Measurements from ENCODE around the gene HIPK2. TPM values are rescaled to one million over a fixed set of nuclear protein-coding genes. Genes with fewer than 3 reads are reported as not detected.

The HIPK2 gene
- total RNA-seq, 3 donors from 2014 or later (not counting 1 experiment from before 2014, with no cell fraction given), result 127 to 145 (median 144) TPM

DNA sequence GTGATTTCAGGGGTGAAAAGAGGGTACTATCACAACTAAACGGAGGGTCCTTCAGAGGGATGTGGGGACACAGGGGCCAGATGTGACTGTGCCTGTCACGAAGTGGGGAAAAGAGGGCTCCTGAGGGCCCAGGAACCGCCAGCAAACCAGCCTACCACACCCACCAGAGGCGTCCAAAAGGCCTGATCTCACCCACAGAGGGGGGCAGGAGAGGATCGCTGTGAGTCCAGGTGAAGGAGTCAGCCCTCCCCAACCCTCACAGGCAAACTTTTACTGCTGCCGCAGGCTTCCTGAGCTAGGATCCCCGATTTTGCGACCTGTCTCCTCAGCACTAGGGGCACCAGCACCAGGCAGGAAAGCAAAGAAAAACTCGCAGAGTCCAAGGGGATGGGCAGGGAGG lies 64.7 kb downstream of the HIPK2 start:
- no peaks in the 10 kb centered on the region for H3K27me3 Mint-ChIP-seq (ENCODE audit: low read depth in 2 of 2)
- peaks cover 43 to 48% of the 10 kb centered on the region in 2 donors for H3K4me1 Mint-ChIP-seq
- H3K36me3 ChIP-seq (ENCODE audit: control insufficient read depth, insufficient read depth, low read length), result peaks cover 34% of the 10 kb centered on the region

DNA sequence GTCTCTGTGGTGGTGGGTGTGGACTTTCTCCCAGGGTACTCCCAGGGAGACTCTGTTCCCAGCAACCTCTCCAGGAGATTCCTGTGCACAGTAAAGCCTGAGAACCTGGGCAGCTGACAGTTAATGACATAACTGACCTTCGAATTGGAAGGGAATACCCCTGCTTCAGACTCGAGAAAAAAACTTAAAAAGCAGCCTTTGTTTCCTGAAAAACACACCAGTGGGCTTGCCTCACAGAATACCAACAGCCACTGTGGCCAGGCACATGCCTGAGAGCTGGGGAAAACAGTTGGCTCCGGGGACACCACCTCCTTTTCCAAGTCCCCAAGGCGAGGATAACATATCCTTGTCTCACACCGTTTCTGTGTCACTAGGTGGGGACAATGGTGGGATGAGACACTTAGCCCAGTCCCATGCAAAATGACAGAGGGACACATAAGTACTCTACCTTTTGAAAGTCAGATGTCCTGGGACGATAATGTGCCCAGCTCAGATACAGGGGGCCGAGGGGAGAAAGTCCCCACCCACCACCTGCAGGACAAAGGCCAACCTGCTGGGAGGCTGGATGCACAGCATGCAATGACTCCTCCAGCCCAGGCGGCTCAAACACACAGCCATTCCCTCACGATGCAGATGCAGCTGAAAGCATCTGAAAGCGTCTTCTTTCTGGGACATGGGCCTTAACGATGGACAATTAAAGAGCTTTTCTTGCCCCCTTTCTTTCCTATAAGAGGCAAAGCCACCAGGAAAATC lies 65.6 kb downstream of the HIPK2 start:
- H3K4me3 Mint-ChIP-seq, result no peak overlapping the region
- Histone ChIP-seq H3K36me3 (ENCODE audit: control insufficient read depth, insufficient read depth, low read length) (peaks cover 34% of the 10 kb centered on the region), H3K4me3 (ENCODE audit: low read length) (no peak overlapping the region), H3K9me3 (ENCODE audit: control insufficient read depth, insufficient read depth, low read length) (no peaks in the 10 kb centered on the region), H3K4me1 (ENCODE audit: control insufficient read depth, insufficient read depth, low read length) (peaks cover 6% of the 10 kb centered on the region), H3K27me3 (ENCODE audit: control insufficient read depth, insufficient read depth, low read length) (no peaks in the 10 kb centered on the region), H3K27ac (ENCODE audit: low read length) (no peak overlapping the region)
- H3K36me3 Mint-ChIP-seq, result peaks cover 13% of the 10 kb centered on the region
- H3K27ac Mint-ChIP-seq, result peak overlapping the region; percentile 45 to 53
- H3K27me3 Mint-ChIP-seq (ENCODE audit: low read depth in 2 of 2), result no peaks in the 10 kb centered on the region
- DNase-seq (no peak), ATAC-seq (no peak)
- 92% methylated on average over 11 of the region's 11 CpGs for WGBS (ENCODE audit: insufficient coverage)
- peaks cover 43 to 46% of the 10 kb centered on the region in 2 donors for H3K4me1 Mint-ChIP-seq
- intact Hi-C loops (cut with micrococcal nuclease), result no loop called here
- no peaks in the 10 kb centered on the region for H3K9me3 Mint-ChIP-seq
- TF ChIP-seq, protein P1, sequence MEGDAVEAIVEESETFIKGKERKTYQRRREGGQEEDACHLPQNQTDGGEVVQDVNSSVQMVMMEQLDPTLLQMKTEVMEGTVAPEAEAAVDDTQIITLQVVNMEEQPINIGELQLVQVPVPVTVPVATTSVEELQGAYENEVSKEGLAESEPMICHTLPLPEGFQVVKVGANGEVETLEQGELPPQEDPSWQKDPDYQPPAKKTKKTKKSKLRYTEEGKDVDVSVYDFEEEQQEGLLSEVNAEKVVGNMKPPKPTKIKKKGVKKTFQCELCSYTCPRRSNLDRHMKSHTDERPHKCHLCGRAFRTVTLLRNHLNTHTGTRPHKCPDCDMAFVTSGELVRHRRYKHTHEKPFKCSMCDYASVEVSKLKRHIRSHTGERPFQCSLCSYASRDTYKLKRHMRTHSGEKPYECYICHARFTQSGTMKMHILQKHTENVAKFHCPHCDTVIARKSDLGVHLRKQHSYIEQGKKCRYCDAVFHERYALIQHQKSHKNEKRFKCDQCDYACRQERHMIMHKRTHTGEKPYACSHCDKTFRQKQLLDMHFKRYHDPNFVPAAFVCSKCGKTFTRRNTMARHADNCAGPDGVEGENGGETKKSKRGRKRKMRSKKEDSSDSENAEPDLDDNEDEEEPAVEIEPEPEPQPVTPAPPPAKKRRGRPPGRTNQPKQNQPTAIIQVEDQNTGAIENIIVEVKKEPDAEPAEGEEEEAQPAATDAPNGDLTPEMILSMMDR (IDR thresholded peaks at IDR 0.05), result no peak

More for the DNA sequence above, 64.7 kb downstream of the HIPK2 start:
- peaks cover 13% of the 10 kb centered on the region for H3K36me3 Mint-ChIP-seq
- WGBS (ENCODE audit: insufficient coverage), result 92% methylated on average over 9 of the region's 9 CpGs
- H3K4me3 ChIP-seq (ENCODE audit: low read length), result no peak overlapping the region
- no peak overlapping the region for H3K27ac ChIP-seq (ENCODE audit: low read length)
- TF ChIP-seq, protein P1 (IDR thresholded peaks at IDR 0.05), result no peak
- intact Hi-C loops (cut with micrococcal nuclease), result no loop called here
- H3K9me3 Mint-ChIP-seq, result no peaks in the 10 kb centered on the region
- no peaks in the 10 kb centered on the region for H3K27me3 ChIP-seq (ENCODE audit: control insufficient read depth, insufficient read depth, low read length)
- peak overlapping the region; percentile 53 to 68 for H3K27ac Mint-ChIP-seq
- H3K4me1 ChIP-seq (ENCODE audit: control insufficient read depth, insufficient read depth, low read length), result peaks cover 6% of the 10 kb centered on the region
- no peak overlapping the region for H3K4me3 Mint-ChIP-seq
- ATAC-seq (no peak), DNase-seq (no peak)
- H3K9me3 ChIP-seq (ENCODE audit: control insufficient read depth, insufficient read depth, low read length), result no peaks in the 10 kb centered on the region

DNA sequence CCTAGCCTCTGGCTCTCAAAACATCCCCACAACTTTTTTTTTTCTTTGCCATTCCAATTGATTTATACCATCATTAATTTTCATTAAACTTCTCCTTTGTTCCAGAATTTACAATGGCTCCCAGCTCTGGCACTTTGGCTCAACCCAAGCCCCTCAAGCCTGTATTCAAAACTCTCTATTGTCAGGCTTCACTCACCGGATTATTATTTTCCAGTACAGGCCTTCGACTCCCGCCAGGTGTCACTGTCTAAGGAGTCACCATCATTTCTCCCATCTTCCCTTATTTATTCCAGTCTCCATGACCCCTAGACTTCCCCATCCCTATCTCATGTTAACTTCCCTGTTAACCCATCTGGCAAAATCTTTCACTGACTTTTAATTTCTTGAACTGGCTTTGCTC lies 67.8 kb downstream of the HIPK2 start:
- Histone ChIP-seq H3K36me3 (ENCODE audit: control insufficient read depth, insufficient read depth, low read length) (peaks cover 19% of the 10 kb centered on the region), H3K4me1 (ENCODE audit: control insufficient read depth, insufficient read depth, low read length) (peaks cover 9% of the 10 kb centered on the region), H3K9me3 (ENCODE audit: control insufficient read depth, insufficient read depth, low read length) (no peaks in the 10 kb centered on the region), H3K27ac (ENCODE audit: low read length) (no peak overlapping the region), H3K4me3 (ENCODE audit: low read length) (no peak overlapping the region), H3K27me3 (ENCODE audit: control insufficient read depth, insufficient read depth, low read length) (no peaks in the 10 kb centered on the region)
- intact Hi-C loops (cut with micrococcal nuclease), result no loop called here
- ATAC-seq, result no peak
- Mint-ChIP-seq H3K36me3 (no peaks in the 10 kb centered on the region), H3K27ac (peak overlapping the region; percentile 57 to 65), H3K9me3 (no peaks in the 10 kb centered on the region), H3K4me1 (peaks cover 31 to 42% of the 10 kb centered on the region in 2 donors), H3K4me3 (no peak overlapping the region), H3K27me3 (ENCODE audit: low read depth in 2 of 2) (no peaks in the 10 kb centered on the region)
- WGBS (ENCODE audit: insufficient coverage), result 98% methylated on average over 3 of the region's 3 CpGs
- DNase-seq, result no peak
- TF ChIP-seq, protein P1 (IDR thresholded peaks at IDR 0.05), result no peak

Measured in natural killer cell (primary cell).